Measurements from ENCODE around the gene FLNC.

FLNC gene

GRCh38 chr7:128801667-128802418 is 28.4 kb upstream of the FLNC start:
- DNase-seq: no peak

- DNase-seq: no peak
These were observed 25.7 kb upstream of the FLNC start for GRCh38 chr7:128804484-128804883.

GRCh38 chr7:128805225-128805624 is 25.0 kb upstream of the FLNC start:
- no peak for DNase-seq

GRCh38 chr7:128807191-128807590 is 23.0 kb upstream of the FLNC start:
- no peak for DNase-seq

GRCh38 chr7:128809363-128809762 is 20.8 kb upstream of the FLNC start:
- DNase-seq: no peak

- DNase-seq: no peak
These were observed 19.7 kb upstream of the FLNC start for GRCh38 chr7:128810473-128810872.

- no peak for DNase-seq
These were observed 19.2 kb upstream of the FLNC start for GRCh38 chr7:128810997-128811396.

- DNase-seq: no peak
These were observed 18.4 kb upstream of the FLNC start for GRCh38 chr7:128811631-128812430.

- DNase-seq: no peak
These were observed 17.6 kb upstream of the FLNC start for GRCh38 chr7:128812514-128813168.

- no peak for DNase-seq
These were observed 15.7 kb upstream of the FLNC start for GRCh38 chr7:128814499-128814898.

- no peak for DNase-seq
These were observed 14.8 kb upstream of the FLNC start for GRCh38 chr7:128815289-128815942.

- no peak for DNase-seq
These were observed 11.5 kb upstream of the FLNC start for GRCh38 chr7:128818694-128819093.

- no peak for DNase-seq
These were observed 8.5 kb upstream of the FLNC start for GRCh38 chr7:128821724-128822123.

- DNase-seq: no peak
These were observed 3.7 kb upstream of the FLNC start for GRCh38 chr7:128826512-128826911.

GRCh38 chr7:128826916-128827247 is 3.3 kb upstream of the FLNC start:
- DNase-seq: no peak

GRCh38 chr7:128827248-128827958 is 2.8 kb upstream of the FLNC start:
- no peak for DNase-seq

- DNase-seq: no peak
These were observed 2.1 kb upstream of the FLNC start for GRCh38 chr7:128827971-128828711.

- DNase-seq: no peak
These were observed 627 bp upstream of the FLNC start for GRCh38 chr7:128829391-128830166.

GRCh38 chr7:128831178-128831993 is 1.2 kb downstream of the FLNC start:
- no peak for DNase-seq

Data from activated naive CD4-positive, alpha-beta T cell treated with Interleukin-2 at 50 U/mL for 16 hours (primary cell).